ENCODE results near the gene CABP2.

Gene CABP2

DNA sequence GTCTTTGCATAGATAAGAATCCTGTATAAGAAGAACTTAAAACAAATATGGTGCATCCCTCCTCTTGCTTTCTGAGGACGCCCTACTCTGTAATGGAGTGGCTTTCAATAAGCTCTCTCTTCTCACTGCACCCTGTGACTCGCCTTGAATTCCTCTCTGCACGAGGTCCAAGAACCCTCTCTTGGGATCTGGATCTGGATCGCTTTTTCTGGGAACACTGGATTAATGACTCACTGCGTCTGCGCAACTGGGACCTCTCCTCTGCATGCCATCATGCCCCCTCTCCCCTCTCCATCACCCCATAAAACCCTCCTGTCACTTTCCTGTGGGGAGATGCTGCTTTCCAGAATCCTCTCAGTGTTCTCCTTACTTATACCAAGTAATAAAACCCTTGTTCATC is 15.1 kb upstream of the CABP2 start:
- no peak overlapping the region for H3K4me3 ChIP-seq (ENCODE audit: low read depth, low read length)
- no peak for DNase-seq (ENCODE audit: low read depth)
- TF ChIP-seq, protein P1, sequence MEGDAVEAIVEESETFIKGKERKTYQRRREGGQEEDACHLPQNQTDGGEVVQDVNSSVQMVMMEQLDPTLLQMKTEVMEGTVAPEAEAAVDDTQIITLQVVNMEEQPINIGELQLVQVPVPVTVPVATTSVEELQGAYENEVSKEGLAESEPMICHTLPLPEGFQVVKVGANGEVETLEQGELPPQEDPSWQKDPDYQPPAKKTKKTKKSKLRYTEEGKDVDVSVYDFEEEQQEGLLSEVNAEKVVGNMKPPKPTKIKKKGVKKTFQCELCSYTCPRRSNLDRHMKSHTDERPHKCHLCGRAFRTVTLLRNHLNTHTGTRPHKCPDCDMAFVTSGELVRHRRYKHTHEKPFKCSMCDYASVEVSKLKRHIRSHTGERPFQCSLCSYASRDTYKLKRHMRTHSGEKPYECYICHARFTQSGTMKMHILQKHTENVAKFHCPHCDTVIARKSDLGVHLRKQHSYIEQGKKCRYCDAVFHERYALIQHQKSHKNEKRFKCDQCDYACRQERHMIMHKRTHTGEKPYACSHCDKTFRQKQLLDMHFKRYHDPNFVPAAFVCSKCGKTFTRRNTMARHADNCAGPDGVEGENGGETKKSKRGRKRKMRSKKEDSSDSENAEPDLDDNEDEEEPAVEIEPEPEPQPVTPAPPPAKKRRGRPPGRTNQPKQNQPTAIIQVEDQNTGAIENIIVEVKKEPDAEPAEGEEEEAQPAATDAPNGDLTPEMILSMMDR (IDR thresholded peaks at IDR 0.05; ENCODE audit: low read depth, low read length, missing control alignments) = no peak

DNA sequence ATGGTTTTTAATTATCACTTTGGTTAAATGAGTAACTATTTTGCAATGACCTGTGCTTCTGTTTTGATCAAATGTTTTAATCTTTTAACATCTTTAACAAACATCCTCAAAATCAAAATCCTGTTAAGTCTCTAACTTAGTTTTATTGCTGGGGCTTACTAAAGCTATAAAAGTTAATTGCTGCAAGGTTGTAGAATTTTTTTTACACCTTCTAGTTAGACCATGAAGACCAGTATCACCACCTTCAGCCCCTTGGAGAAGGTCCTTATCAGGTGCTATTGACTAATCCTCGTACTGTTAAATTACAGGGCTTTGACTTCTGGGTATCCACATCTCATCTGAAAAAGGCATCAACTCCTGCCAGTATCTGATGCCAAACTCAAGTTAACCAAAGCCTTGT is 12.3 kb upstream of the CABP2 start:
- TF ChIP-seq, protein P1 (IDR thresholded peaks at IDR 0.05; ENCODE audit: low read depth, low read length, missing control alignments) = no peak

DNA sequence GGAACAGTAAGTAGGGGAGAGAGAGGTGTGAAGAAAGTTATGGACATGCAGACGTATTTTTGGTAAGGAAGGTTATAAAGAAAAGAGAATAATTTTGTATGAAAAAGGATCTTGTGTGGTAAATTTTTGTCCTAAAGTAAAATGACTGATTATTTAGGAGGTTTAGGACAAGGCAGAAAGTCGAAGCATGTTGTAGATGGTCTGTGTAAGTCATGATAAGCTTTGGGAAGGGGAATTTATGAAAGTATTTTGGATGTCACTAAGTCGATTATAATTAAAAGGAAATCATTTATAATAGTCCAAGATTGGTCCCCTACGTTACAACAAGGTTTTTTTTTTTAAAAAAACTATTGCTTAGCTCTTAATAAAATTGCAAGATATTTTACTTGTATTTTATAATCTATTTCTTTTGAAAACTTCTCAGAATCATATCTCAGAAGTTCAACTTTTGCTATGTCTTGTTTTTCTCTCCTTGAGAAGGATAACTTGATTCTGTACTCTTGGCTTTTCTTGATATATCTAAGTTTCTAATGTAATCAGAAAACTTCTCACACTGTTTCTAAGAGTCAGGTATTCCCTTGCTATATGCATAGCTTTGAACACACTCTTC is 10.9 kb upstream of the CABP2 start:
- DNase-seq (ENCODE audit: low read depth) = no peak
- H3K4me3 ChIP-seq (ENCODE audit: low read depth, low read length) = no peak overlapping the region
- TF ChIP-seq, protein P1 (IDR thresholded peaks at IDR 0.05; ENCODE audit: low read depth, low read length, missing control alignments) = no peak

More for the DNA sequence above, 12.3 kb upstream of the CABP2 start:
- no peak for DNase-seq (ENCODE audit: low read depth)
- no peak overlapping the region for H3K4me3 ChIP-seq (ENCODE audit: low read depth, low read length)

DNA sequence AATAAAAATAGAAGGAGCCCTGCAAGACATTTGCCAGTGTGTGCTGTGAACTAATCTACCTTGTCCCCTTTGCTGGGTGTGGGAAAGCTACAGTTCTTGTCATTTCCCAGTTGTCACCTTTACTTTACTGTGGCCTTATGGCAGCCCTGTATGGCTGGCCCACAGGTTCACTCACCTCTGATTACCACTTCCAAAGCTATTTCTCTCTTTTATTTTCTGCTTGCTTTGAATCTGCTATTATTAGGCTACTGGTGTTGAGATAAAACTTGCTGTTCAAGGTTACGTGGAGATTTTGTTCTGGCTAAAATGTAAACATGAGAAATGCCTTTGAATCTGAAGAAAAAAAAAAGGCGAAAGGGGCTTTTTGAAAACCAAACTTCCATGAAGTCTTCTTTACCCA is 9.6 kb upstream of the CABP2 start:
- no peak overlapping the region for H3K4me3 ChIP-seq (ENCODE audit: low read depth, low read length)
- DNase-seq (ENCODE audit: low read depth) = no peak
- TF ChIP-seq, protein P1 (IDR thresholded peaks at IDR 0.05; ENCODE audit: low read depth, low read length, missing control alignments) = no peak

DNA sequence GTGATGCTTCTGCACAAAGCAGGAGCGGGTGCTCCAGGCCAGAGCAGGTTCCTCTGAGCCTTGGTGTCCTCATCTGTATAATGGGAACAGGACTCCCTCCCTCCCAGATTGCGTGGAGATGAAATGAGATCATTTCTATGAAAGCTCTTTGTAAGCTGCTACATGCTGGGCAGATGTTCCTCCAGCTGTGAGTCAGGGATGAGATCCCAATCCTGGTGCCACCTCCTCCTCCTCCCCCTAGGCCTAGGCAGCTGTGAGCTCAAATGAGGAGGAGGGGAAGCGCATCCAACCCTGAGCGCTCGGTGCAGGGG is 7.0 kb upstream of the CABP2 start:
- TF ChIP-seq, protein P1 (IDR thresholded peaks at IDR 0.05; ENCODE audit: low read depth, low read length, missing control alignments) = no peak
- DNase-seq (ENCODE audit: low read depth) = no peak
- no peak overlapping the region for H3K4me3 ChIP-seq (ENCODE audit: low read depth, low read length)

DNA sequence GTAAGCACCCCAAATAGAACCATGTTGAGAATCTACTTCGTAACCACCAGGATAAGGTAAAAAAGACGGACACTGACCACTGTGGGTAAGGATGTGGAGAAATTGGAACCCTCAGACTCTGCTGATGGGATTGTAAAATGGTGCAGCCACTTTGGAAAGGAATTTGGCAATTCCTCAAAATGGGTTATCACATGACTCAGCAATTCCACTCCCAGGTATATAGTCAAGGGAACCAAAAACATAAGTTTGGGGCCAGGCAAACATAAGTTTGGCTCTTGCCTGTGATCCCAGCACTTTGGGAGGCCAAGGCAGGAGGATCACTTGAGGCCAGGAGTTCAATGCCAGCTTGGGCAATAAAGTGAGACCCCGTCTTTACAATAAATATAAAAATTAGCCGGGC is 5.1 kb upstream of the CABP2 start:
- TF ChIP-seq, protein P1 (IDR thresholded peaks at IDR 0.05; ENCODE audit: low read depth, low read length, missing control alignments) = no peak
- no peak overlapping the region for H3K4me3 ChIP-seq (ENCODE audit: low read depth, low read length)
- no peak for DNase-seq (ENCODE audit: low read depth)

DNA sequence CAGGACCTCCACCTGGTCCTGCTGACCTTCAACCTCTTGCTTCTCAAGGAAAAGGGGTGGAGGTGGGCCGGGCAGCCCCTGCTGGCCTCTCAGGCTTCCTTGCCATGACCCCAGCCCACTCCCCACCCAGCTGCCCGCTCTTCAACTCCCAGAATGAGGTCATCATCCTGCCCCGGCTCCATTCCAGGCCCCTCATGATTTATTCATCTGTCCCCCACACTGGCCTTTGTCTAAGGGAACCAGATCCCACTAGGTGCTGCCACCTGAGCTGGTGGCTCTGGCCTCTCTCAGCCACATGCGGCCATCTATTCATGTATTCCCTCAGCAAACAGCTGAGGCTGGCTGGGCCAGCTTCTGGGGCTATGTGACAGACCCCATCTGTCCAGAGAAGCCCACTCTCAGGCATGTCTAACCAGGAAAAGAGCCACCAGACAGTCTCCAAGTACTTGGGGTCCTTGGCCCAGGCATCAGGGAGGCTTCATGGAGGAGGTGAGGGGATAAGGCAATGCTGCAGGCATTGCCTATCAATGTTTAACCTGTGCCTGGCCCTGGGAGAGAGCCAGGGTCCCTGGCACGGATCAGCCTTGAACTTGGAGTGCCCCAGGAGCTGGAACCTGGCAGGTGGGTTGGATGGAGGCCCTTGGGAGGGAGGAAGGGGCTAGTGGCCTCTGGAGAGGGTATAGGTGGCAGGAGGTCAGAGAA is 2.2 kb upstream of the CABP2 start:
- no peak overlapping the region for H3K4me3 ChIP-seq (ENCODE audit: low read depth, low read length)
- TF ChIP-seq, protein P1 (IDR thresholded peaks at IDR 0.05; ENCODE audit: low read depth, low read length, missing control alignments) = no peak
- no peak for DNase-seq (ENCODE audit: low read depth)

All from GM12864 (cell line).